ENCODE results near the gene FAM171A1.

FAM171A1 gene

GRCh38 chr10:15200626-15201025, 170.5 kb downstream of the FAM171A1 start:
- no peak for DNase-seq

GRCh38 chr10:15197911-15198310, 173.2 kb downstream of the FAM171A1 start:
- no peak for DNase-seq

- DNase-seq: no peak
Observed at GRCh38 chr10:15197276-15197675, 173.8 kb downstream of the FAM171A1 start.

- no peak for DNase-seq
Observed at GRCh38 chr10:15196021-15196834, 174.9 kb downstream of the FAM171A1 start.

- DNase-seq: no peak
Observed at GRCh38 chr10:15189133-15189885, 181.8 kb downstream of the FAM171A1 start.

GRCh38 chr10:15188603-15189002, 182.5 kb downstream of the FAM171A1 start:
- no peak for DNase-seq

GRCh38 chr10:15183689-15184481, 187.2 kb downstream of the FAM171A1 start:
- DNase-seq: no peak

GRCh38 chr10:15182540-15183207, 188.4 kb downstream of the FAM171A1 start:
- no peak for DNase-seq

- no peak for DNase-seq
Observed at GRCh38 chr10:15181576-15182156, 189.4 kb downstream of the FAM171A1 start.

- no peak for DNase-seq
Observed at GRCh38 chr10:15180736-15181135, 190.4 kb downstream of the FAM171A1 start.

GRCh38 chr10:15176269-15176668, 194.8 kb downstream of the FAM171A1 start:
- no peak for DNase-seq

- DNase-seq: no peak
Observed at GRCh38 chr10:15175587-15175986, 195.5 kb downstream of the FAM171A1 start.

GRCh38 chr10:15172306-15172840, 198.7 kb downstream of the FAM171A1 start:
- DNase-seq: no peak

- DNase-seq: peak; percentile 49
Observed at GRCh38 chr10:15169555-15170401, 201.3 kb downstream of the FAM171A1 start.

- DNase-seq: peak; percentile 90
Observed at GRCh38 chr10:15168786-15169554, 202.1 kb downstream of the FAM171A1 start.

GRCh38 chr10:15168291-15168785, 202.8 kb downstream of the FAM171A1 start, which contains the start of gene NMT2:
Gene NMT2 (minus strand): TSS chr10:15168693. CDS start chr10:15168612, 81 bp downstream.
- DNase-seq: peak; percentile 81

- peak; percentile 49 for DNase-seq
Observed at GRCh38 chr10:15167411-15168290, 203.4 kb downstream of the FAM171A1 start.

GRCh38 chr10:15166325-15166724, 204.8 kb downstream of the FAM171A1 start:
- no peak for DNase-seq
